Sigmoid colon (tissue), 4 donors: ENCODE results near the gene ELFN2.

Experiments used
- CTCF ChIP-seq, 4 experiments: fragments of 450-650 bp in 3 of 4; fragments of 200-600 bp in 1 of 4; IDR thresholded peaks; one replicate each; pipeline ENCODE4 v1.5.1; 2016 to 2019; ENCODE audit warnings: antibody characterized with exemption in 4 of 4, mild to moderate bottlenecking in 3 of 4, moderate library complexity in 2 of 4
- POLR2A ChIP-seq, 2 donors: fragments of 450-650 bp; IDR thresholded peaks; one replicate each; pipeline ENCODE4 v1.6.1; 2016; ENCODE audit warnings: antibody characterized with exemption in 2 of 2, mild to moderate bottlenecking in 2 of 2, moderate library complexity in 2 of 2
- POLR2AphosphoS5 ChIP-seq, 4 donors: sonication (generic); formaldehyde crosslinking; IDR thresholded peaks; one replicate each; pipeline ENCODE4 v1.6.1; 2017; ENCODE audit warnings: antibody characterized with exemption in 4 of 4

DNA sequence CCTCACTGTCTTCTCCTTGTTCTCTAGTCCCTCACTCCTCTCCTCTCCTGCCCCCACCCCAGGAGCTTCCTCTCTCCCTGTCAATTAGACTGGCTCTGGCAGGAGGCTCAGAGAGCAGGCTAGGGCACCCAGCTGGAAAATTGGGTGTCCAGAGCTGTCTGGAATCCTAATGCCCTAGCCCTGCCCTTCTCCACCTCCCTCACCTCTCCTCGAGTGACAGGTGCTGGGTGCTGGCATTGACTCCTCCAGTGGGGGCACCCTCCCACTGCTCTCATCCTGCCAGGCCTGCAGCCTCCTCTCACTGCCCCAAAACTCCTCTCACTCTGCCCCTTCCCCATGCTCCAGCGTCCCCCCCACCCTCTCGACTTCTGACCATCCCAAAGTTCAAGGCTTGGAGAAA, 76.0 kb downstream of the ELFN2 start:
- no peak for TF ChIP-seq CTCF (IDR thresholded peaks at IDR 0.05)
- TF ChIP-seq POLR2A (IDR thresholded peaks at IDR 0.05), result no peak
- TF ChIP-seq POLR2AphosphoS5 (IDR thresholded peaks at IDR 0.05), result no peak
